ENCODE measurements around the gene ABCA7.

Gene ABCA7

DNA sequence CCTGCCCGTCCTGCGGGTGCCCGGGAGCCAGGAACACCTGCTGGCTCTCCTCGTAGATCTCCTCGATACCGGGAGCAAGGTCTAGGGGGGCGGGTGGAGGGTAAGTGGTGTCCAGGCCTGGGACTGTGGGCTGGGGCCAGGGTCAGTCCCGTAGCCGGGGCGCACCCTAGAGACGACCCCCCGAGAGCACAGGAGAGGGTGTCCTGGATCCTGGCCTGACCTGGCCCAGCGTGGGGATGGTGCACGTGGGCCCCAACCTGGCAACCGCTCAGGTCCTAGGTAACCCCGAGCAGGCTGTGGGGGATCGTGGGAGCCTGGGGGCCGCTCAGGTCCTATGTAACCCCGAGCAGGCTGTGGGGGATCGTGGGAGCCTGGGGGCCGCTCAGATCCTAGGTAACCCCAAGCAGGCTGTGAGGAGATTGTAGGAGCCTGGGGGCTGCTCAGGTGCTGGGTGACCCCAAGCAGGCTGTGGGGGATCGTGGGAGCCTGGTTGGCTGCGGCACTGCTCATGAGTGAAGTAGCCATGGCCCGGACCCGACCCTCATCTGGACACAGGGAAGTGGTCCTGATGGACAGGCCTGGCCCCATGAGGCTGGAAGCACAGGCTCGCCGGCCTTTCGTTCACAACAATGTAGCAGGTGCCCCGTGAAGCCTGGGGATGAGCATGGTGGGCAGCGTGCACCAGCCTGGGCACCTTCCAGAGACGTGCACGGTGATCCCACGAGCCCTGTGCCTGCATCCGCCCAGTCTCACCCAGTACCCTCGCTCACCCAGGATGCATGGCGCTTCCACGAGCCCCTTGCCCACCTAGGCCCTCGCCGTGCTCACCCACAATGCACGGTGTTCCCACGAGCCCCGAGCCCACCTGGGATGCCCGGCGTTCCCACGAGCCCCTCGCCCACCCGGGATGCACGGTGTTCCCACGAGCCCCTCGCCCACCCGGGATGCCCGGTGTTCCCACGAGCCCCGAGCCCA, 70.1 kb downstream of the ABCA7 start:
- DNase-seq (ENCODE audit: extremely low read depth, low read depth), result no peak

DNA sequence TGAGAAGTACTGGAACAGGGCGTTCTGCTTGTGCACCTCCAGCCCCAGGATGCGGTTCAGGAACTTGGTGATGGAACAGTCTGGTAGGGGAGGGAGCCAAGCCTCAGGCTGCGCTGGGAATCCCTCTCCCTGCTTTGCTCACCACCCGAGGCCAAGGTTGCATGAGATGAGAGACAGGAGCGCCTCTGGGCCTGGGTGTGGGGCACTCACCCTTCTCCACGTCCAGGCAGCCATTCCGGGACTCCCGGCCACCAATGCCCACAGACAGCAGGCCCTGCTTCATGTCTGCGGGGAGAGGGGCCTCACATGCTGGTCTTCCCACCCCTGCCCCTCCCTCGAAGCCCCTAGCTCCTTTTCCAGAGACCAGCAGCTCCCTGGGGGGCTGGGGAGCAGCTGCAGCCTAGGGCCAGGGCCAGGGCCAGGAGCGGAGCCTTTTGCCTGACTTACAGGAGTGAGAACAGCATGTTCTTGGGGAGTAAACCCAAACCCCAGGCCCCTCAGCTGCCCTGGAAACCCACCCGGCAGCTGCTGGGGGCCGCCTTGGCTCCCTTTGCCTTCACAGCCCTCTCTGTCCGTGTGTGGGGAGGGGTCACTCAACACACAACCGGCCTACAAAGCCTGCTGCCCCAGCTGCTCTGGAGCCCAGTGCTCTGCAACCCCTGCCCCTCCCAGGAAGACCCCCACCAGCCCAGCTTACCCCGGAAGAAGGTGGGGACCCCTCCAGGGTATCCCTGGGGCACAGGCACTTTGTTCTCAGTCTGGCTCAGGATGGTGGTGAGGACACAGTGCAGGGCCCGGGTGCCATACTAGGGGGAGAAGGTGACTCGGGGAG, 71.1 kb downstream of the ABCA7 start:
- TF ChIP-seq, protein P1, sequence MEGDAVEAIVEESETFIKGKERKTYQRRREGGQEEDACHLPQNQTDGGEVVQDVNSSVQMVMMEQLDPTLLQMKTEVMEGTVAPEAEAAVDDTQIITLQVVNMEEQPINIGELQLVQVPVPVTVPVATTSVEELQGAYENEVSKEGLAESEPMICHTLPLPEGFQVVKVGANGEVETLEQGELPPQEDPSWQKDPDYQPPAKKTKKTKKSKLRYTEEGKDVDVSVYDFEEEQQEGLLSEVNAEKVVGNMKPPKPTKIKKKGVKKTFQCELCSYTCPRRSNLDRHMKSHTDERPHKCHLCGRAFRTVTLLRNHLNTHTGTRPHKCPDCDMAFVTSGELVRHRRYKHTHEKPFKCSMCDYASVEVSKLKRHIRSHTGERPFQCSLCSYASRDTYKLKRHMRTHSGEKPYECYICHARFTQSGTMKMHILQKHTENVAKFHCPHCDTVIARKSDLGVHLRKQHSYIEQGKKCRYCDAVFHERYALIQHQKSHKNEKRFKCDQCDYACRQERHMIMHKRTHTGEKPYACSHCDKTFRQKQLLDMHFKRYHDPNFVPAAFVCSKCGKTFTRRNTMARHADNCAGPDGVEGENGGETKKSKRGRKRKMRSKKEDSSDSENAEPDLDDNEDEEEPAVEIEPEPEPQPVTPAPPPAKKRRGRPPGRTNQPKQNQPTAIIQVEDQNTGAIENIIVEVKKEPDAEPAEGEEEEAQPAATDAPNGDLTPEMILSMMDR (IDR thresholded peaks at IDR 0.05; ENCODE audit: low read depth, low read length, missing control alignments), result no peak
- no peak for DNase-seq (ENCODE audit: extremely low read depth, low read depth)
- H3K4me3 ChIP-seq (replicated peaks; ENCODE audit: low read depth, low read length), result no peak overlapping the region

More for the DNA sequence above, 70.1 kb downstream of the ABCA7 start:
- H3K4me3 ChIP-seq (replicated peaks; ENCODE audit: low read depth, low read length), result no peak overlapping the region
- TF ChIP-seq, protein P1 (IDR thresholded peaks at IDR 0.05; ENCODE audit: low read depth, low read length, missing control alignments), result no peak

DNA sequence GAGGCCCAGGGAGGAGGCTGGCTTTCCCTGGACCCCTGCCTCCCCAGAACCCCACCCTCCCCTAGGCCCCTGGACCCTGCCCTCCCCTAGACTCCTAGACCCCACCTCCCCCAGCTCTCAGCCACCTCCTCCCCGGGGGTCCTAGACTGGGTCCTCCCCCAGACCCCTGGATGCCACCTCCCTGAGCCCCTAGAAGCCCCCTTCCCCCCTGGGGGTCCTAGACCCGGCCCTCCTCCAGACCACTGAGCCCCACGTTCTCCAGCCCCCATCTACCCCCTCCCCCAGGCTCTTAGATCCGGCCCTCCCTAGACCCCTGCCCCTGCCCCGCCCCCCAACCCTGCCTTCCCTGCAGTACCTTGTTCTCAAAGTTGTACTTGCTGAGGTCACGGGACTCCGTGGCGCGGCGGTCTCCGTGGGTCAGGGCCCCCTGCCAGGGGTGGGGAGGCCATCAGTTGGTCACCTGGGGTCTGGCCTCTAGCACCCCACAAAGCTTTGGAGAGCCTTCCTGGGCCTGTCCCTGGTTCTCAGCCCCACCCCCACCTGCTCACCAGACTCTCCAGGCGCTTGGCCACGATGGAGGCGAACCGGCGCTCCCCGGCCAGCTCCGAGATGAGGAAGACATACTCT, 71.8 kb downstream of the ABCA7 start:
- H3K4me3 ChIP-seq (replicated peaks; ENCODE audit: low read depth, low read length), result no peak overlapping the region
- DNase-seq (ENCODE audit: extremely low read depth, low read depth), result no peak
- TF ChIP-seq, protein P1 (IDR thresholded peaks at IDR 0.05; ENCODE audit: low read depth, low read length, missing control alignments), result no peak

DNA sequence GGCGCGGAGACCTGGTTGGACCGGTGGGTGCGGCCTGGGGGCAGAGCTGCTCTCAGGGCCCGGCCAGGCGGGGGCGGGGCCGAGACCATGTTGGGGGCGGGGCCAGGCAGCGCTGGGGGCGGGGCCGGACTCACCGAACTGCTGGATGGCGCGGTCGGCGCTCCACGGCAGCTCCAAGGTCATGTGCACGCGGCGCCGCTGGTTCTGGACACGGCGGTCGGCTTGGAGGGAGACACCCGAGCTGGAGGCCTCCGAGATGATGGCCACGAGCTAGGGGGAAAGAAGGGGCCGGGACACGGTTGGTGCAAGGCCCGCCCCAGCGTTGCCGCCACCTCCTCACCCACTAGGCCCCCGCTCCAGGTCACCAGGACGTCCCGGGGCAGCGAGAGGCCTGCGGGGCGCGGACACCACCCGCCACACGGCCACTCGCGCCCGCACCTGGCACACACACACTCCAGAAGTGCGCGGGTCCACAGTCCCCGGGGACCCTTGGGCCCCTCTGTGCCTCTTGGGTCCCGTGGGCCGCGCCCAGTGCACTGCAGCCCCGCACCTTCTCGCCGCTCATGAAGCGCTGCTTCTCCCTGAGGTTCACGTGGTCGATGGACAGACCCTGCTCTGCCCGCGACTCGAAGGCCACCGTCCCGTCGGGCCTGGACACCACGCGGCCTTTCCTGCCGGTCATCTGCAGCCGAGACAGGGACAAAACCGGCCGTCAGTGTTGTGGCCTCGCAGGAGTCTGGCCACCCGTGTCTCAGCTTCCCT, 72.5 kb downstream of the ABCA7 start:
- TF ChIP-seq, protein P1 (IDR thresholded peaks at IDR 0.05; ENCODE audit: low read depth, low read length, missing control alignments), result no peak
- H3K4me3 ChIP-seq (replicated peaks; ENCODE audit: low read depth, low read length), result no peak overlapping the region
- no peak for DNase-seq (ENCODE audit: extremely low read depth, low read depth)

DNA sequence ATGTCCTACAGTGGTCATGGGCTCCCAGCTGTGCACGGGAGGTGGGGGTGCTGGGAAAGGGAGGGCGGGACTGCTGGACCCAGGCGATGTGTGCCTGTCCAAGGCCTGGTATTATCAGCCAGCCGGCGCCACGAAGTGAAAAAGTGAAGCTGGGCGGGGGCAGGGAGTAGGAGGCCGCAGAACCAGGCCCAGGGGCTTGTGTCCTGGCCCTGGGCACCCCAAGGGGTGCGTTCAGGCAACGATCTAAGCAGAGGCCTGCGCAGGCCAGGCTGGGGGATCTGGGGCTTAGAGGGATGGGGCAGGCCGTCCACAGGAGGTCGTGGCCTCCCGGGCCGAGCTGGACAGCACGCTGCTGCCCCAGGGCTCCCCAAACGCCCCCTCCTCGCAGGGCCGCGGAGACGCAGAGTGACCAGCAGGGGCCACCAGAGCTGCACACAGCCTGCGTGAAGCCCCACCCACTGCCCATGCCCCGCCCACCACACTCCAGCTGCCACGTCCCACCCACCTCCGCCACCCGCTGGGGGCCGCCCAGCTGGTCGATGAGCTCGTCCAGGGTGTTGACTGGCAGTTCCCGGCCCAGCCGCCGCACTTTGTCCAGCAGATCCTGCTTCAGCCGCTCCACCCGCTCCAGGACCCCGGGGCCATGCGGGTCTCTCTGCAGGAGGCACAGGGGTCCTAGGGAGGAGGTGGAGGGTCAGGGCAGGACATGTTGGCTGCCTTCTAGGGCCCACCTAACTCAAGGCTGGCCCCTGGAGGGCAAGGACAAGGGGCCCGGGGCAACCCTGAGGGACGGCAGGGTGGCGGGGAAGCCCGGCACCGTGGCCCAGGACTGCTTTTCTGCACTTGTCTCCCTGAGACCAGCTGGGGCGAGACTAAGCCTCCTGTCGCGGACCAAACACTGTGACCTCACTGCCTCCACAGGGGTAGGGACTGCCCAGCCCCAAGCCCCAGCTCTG, 73.4 kb downstream of the ABCA7 start:
- TF ChIP-seq, protein P1 (IDR thresholded peaks at IDR 0.05; ENCODE audit: low read depth, low read length, missing control alignments), result peak; percentile 68
- no peak overlapping the region for H3K4me3 ChIP-seq (replicated peaks; ENCODE audit: low read depth, low read length)
- DNase-seq (ENCODE audit: extremely low read depth, low read depth), result peak; percentile 77

Measured in HFF-Myc (cell line).